Daoy (cell line): ENCODE measurements around the gene NPIPA3. TPM values are rescaled to one million over a fixed set of nuclear protein-coding genes. Genes with fewer than 3 reads are reported as not detected.
"Not testable (repeated sequence)": the region's sequence is repeated elsewhere in the genome, so short reads cannot be mapped to it uniquely, and the experiment has no call there.

Experiments
- DNase-seq: peaks from one replicate; pipeline ENCODE4 v3.0.0-alpha.2; 2015; ENCODE audit warnings: low read depth
- total RNA-seq: library from RNA; depleted of rRNA; stranded (reverse); fragments of >200 nt; shearing (Covaris generic); gene quantifications from 2 replicates; pipeline ENCODE4 v1.2.3, GENCODE V29; 2014; rRNA removed

Gene NPIPA3
- total RNA-seq, 1 experiment from 2014 or later: not detected

DNA sequence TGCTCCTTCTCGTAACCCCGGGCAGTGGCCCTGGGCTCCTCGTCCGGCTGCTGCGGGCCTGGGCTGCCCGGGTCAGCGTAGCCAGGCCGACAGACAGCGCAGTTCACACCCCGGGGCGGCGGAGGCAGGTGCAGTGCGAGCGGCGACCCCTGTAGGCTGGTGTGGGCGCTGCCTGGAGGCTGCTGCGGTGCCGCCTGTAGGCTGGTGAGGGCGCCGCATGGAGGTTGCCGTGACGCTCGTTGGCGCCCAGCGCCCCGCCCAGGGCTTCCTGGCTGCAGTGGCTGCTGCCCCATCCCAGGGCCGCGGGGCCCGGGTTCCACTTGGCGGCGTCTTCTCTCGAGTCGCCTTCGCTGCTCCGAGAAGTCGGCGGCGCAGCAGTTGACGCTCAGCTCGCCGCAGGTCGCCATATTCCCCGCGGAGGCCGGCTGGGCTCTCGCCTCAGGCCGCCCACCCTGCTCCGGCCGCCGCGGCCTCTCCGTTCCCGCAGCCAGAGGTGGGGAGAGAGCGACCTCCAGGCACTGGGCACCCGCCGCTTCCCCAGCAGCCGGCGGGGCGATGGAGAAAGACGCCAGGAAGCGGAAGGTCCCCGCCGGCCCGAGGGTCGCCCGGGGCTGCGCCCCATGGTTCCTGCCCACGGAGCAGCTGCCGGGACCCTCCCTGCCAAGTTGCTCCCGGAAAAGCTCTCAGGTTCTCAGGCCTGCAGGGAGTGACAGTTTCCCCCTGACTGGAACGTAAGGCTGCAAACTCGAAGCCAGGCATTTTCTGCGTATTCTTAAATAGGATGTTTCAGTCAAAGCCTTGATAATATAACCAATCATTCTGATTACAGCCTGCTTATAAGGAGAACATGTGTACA lies 39.3 kb downstream of the NPIPA3 start, which contains the start of gene NPIPA2:
TSS of gene NPIPA2 (plus strand) at position 261 of the 856 bp plus-strand sequence. CDS start 5,533 bp downstream, outside the sequence.
- DNase-seq: not testable (repeated sequence)

DNA sequence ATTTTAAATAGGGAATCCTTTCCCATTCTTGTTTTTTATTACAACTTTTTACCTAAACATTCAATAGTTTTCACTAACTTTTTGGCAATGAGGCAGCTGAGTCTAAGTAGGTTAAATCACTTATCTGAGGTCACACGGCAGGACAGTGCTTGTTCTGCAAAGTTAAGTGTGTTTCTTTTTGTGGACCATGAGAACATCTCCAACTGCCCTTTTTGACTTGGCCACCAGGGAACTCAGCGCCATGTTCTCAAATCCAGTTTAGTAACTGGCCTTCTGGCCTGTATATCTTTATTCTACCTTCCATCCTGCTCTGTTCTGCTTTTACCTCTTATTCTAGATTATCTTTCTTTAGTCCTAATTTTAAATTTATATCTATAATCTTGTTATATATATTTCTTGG lies 70.4 kb downstream of the NPIPA3 start:
- DNase-seq: not testable (repeated sequence)

DNA sequence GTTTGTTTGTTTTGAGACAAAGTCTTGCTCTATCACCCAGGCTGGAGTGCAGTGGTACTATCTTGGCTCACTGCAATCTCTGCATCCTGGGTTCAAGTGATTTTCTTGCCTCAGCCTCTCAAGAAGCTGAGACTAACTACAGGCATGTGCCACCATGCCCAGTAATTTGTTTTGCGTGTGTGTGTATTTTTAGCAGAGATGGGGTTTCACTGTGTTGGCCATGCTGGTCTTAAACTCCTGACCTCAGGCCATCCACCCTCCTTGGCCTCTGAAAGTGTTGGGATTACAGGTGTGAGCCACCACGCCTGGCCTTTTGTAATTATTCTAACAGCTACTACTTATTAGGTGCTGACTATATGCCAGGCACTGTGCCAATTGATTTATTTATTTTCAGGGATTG lies 72.4 kb downstream of the NPIPA3 start:
- not testable (repeated sequence) for DNase-seq

Other genes starting within 250 kb of the NPIPA3 start
- gene PARN, start 73.2 kb upstream of the NPIPA3 start, total RNA-seq: 50.6 and 51.1 TPM in 2 replicates
- 72.1 and 81.8 TPM in 2 replicates for gene BFAR, start 70.5 kb upstream of the NPIPA3 start, total RNA-seq
- gene PLA2G10, start 9.1 kb upstream of the NPIPA3 start, total RNA-seq: not detected in 2 replicates
- gene NPIPA2, start 39.1 kb downstream of the NPIPA3 start, total RNA-seq: 0.24 TPM in 1 of 2 replicates, not detected in the other
- 43.0 and 56.9 TPM in 2 replicates for gene NOMO1, start 130.3 kb downstream of the NPIPA3 start, total RNA-seq
- gene NPIPA1, start 234.0 kb downstream of the NPIPA3 start, total RNA-seq: 7.1 and 11.8 TPM in 2 replicates